T1000 (cell line): ENCODE data around the gene TGFB1.
A peak's percentile ranks its signal among the peaks of the same experiment; 100 is the strongest.

Source experiments
- DNase-seq: peaks from one replicate; lab custom pipeline; 2025; ENCODE audit warnings: mixed read lengths; lab: John Stamatoyannopoulos, UW

TGFB1 gene

GRCh38 chr19:41341669-41342490, 11.8 kb downstream of the TGFB1 start:
- no peak for DNase-seq

GRCh38 chr19:41339936-41340335, 13.8 kb downstream of the TGFB1 start:
- no peak for DNase-seq

GRCh38 chr19:41335467-41335866, 18.3 kb downstream of the TGFB1 start:
- no peak for DNase-seq

GRCh38 chr19:41334793-41335192, 18.9 kb downstream of the TGFB1 start:
- DNase-seq = no peak

GRCh38 chr19:41332468-41332867, 21.3 kb downstream of the TGFB1 start:
- DNase-seq = no peak

GRCh38 chr19:41332000-41332399, 21.7 kb downstream of the TGFB1 start:
- no peak for DNase-seq

- DNase-seq = no peak
These were observed 22.6 kb downstream of the TGFB1 start for GRCh38 chr19:41330946-41331678.

GRCh38 chr19:41330481-41330880, 23.2 kb downstream of the TGFB1 start:
- no peak for DNase-seq

- DNase-seq = no peak
These were observed 24.9 kb downstream of the TGFB1 start for GRCh38 chr19:41328842-41329225.

- no peak for DNase-seq
These were observed 25.4 kb downstream of the TGFB1 start for GRCh38 chr19:41328157-41328841.

GRCh38 chr19:41327576-41328156, 26.1 kb downstream of the TGFB1 start:
- DNase-seq = peak; percentile 20

- no peak for DNase-seq
These were observed 26.6 kb downstream of the TGFB1 start for GRCh38 chr19:41327076-41327575.

GRCh38 chr19:41325947-41326706, 27.6 kb downstream of the TGFB1 start:
- no peak for DNase-seq

- no peak for DNase-seq
These were observed 28.1 kb downstream of the TGFB1 start for GRCh38 chr19:41325640-41325946.

GRCh38 chr19:41324921-41325639, 28.6 kb downstream of the TGFB1 start:
- peak; percentile 64 for DNase-seq

GRCh38 chr19:41324231-41324702, 29.5 kb downstream of the TGFB1 start:
- DNase-seq = no peak

GRCh38 chr19:41323430-41324125, 30.1 kb downstream of the TGFB1 start:
- DNase-seq = peak; percentile 81

- DNase-seq = peak; percentile 45
These were observed 30.7 kb downstream of the TGFB1 start for GRCh38 chr19:41323023-41323422.

GRCh38 chr19:41322451-41322850, 31.3 kb downstream of the TGFB1 start:
- no peak for DNase-seq

- DNase-seq = peak; percentile 71
These were observed 32.0 kb downstream of the TGFB1 start for GRCh38 chr19:41321600-41322270.
